HepG2 (cell line): ENCODE data around the gene RPLP1. TPM values are rescaled to one million over a fixed set of nuclear protein-coding genes. Genes with fewer than 3 reads are reported as not detected.

Experiments
- ATAC-seq: fragments of 200-7000 bp; cut with Tn5 transposase; 3 replicates; pipeline ENCODE4 v1.9.1; 2020; ENCODE audit warnings: mild to moderate bottlenecking, moderate library complexity
- BruUV-seq: library from RNA; stranded (reverse); fragments of 400-500 nt; replicated peaks from 2 replicates; lab custom pipeline; 2021; lab: Mats Ljungman, UMichigan
- CTCF ChIA-PET: fragments of 300-600 bp; formaldehyde crosslinking; extraction: SDS; loops from one replicate; lab custom pipeline; 2021; ENCODE audit warnings: low total read pairs, inconsistent platforms, low intra/inter-chr PET ratio; lab: Yijun Ruan, JAX
- POLR2A ChIA-PET: fragments of 350-600 bp; sonication (Branson Sonifier 250); formaldehyde crosslinking; loops from one replicate; lab custom pipeline; 2020; ENCODE audit warnings: antibody characterized with exemption, inconsistent platforms; lab: Yijun Ruan, JAX
- DNase-seq: peaks from one replicate; pipeline ENCODE4 v3.0.0-alpha.2; 2015; ENCODE audit warnings: low spot score
- FAIRE-seq: peaks from 3 replicates; lab custom pipeline; 2011; peaks lifted over from hg19 to GRCh38; lab: Jason Lieb, UNC
- H2AFZ ChIP-seq: one replicate; pipeline ENCODE4 v1.6.1; 2011; ENCODE audit warnings: low read length, inconsistent platforms
- H3K27ac ChIP-seq: fragments of 300-600 bp; 3 replicates; pipeline ENCODE4 v1.8.0; 2011; ENCODE audit warnings: mixed run types, mild to moderate bottlenecking, mixed read lengths, low read length, inconsistent platforms; ENCODE audit not compliant: insufficient read depth; ENCODE audit errors: extremely low read length
- H3K27me3 ChIP-seq, 2 experiments: fragments of 200-600 bp in 1 of 2; 2 replicates in 1 of 2; 3 replicates in 1 of 2; pipeline versions ENCODE4 v1.6.0 to v1.8.0; 2011; ENCODE audit warnings: low read length in 2 of 2, mild to moderate bottlenecking in 2 of 2, moderate library complexity in 2 of 2, inconsistent platforms in 1 of 2; ENCODE audit not compliant: insufficient read depth in 2 of 2, control insufficient read depth in 1 of 2
- H3K36me3 ChIP-seq, 2 experiments: fragments of 200-600 bp in 1 of 2; replicated peaks in 1 of 2; 2 replicates in 1 of 2; 3 replicates in 1 of 2; pipeline versions ENCODE4 v1.5.1 to v1.8.0; 2011; ENCODE audit warnings: low read length in 2 of 2, inconsistent platforms in 1 of 2; ENCODE audit not compliant: insufficient read depth in 2 of 2, control insufficient read depth in 1 of 2
- H3K4me1 ChIP-seq: 2 replicates; pipeline ENCODE4 v1.5.1; 2012; ENCODE audit warnings: low read length, inconsistent platforms; ENCODE audit not compliant: insufficient read depth
- H3K4me2 ChIP-seq: 2 replicates; pipeline ENCODE4 v1.6.0; 2011; ENCODE audit warnings: low read depth, low read length, inconsistent platforms
- H3K4me3 ChIP-seq, 3 experiments: fragments of 200-600 bp in 1 of 3; sonication (generic), shearing (Covaris generic) in 1 of 3; replicated peaks in 1 of 3; 2 replicates each; pipeline ENCODE4 v1.5.1; 2011 to 2016; ENCODE audit warnings: low read length in 3 of 3, inconsistent platforms in 2 of 3, low read depth in 2 of 3, mild to moderate bottlenecking in 2 of 3, control low read depth in 1 of 3, mixed read lengths in 1 of 3; ENCODE audit not compliant: insufficient read depth in 1 of 3
- H3K79me2 ChIP-seq: one replicate; pipeline ENCODE4 v1.6.1; 2011; ENCODE audit warnings: low read length, inconsistent platforms; ENCODE audit not compliant: insufficient read depth
- H3K9ac ChIP-seq: 2 replicates; pipeline ENCODE4 v1.6.0; 2011; ENCODE audit warnings: mild to moderate bottlenecking, low read depth, low read length, inconsistent platforms; ENCODE audit not compliant: insufficient read depth
- H3K9me3 ChIP-seq: 2 replicates; pipeline ENCODE4 v1.5.1; 2012; ENCODE audit warnings: mild to moderate bottlenecking, low read length
- H4K20me1 ChIP-seq: 2 replicates; pipeline ENCODE4 v1.6.0; 2011; ENCODE audit warnings: inconsistent platforms, mild to moderate bottlenecking, low read length, moderate library complexity; ENCODE audit not compliant: insufficient read depth
- ATRX ChIP-seq: sonication (generic); formaldehyde crosslinking; IDR thresholded peaks from 2 replicates; pipeline ENCODE4 v1.4.0; 2020; ENCODE audit warnings: missing genetic modification reagents, borderline replicate concordance
- ELF1 ChIP-seq: sonication (generic); formaldehyde crosslinking; IDR thresholded peaks from 2 replicates; pipeline ENCODE4 v1.4.0; 2020; ENCODE audit warnings: missing genetic modification reagents
- NFYB ChIP-seq: sonication (generic); formaldehyde crosslinking; IDR thresholded peaks from 2 replicates; pipeline ENCODE4 v1.4.0; 2020; ENCODE audit warnings: missing genetic modification reagents
- REPIN1 ChIP-seq: sonication (generic); formaldehyde crosslinking; IDR thresholded peaks from 2 replicates; pipeline ENCODE4 v1.8.0; 2022; ENCODE audit warnings: missing genetic modification reagents, low read depth, mild to moderate bottlenecking, borderline replicate concordance
- ZNF451 ChIP-seq: sonication (generic); formaldehyde crosslinking; IDR thresholded peaks from 2 replicates; pipeline ENCODE4 v1.5.0; 2020; ENCODE audit warnings: mild to moderate bottlenecking, missing genetic modification reagents
- WGBS: methylation state at CpG from one replicate; pipeline ENCODE4 v1.1.6; 2017; ENCODE audit warnings: low lambda C conversion rate; 5-methylcytosine and 5-hydroxymethylcytosine counted together
- in situ Hi-C: cut with HindIII; loops from 2 replicates; pipeline ENCODE4 v1.10.0; 2017; ENCODE audit warnings: low pct_unique_long_range_greater_than_20kb; ENCODE audit not compliant: extremely low pct_ligation_motif_present
- intact Hi-C: fragments of 100-400 bp; cut with micrococcal nuclease; formaldehyde crosslinking; loops from one replicate; pipeline ENCODE4 v1.10.0; 2022; ENCODE audit not compliant: unreplicated experiment
- polyA plus RNA-seq, 8 experiments: library from polyadenylated mRNA; depleted of rRNA in 3 of 8; stranded (reverse) in 7 of 8; unstranded in 1 of 8; fragments of >200 nt; fragmentation: Illumina TruSeq in 4 of 8; extraction: Trizol in 4 of 8; gene quantifications; 2 replicates each; pipeline versions ENCODE4 v1.2.1 to v1.2.3, GENCODE V29; 2011 to 2016; ENCODE audit warnings: low read depth in 4 of 8, missing spikeins in 1 of 8, mixed read lengths in 1 of 8; ENCODE audit not compliant: insufficient read depth in 1 of 8
- total RNA-seq, 5 experiments: library from RNA; depleted of rRNA; stranded (reverse); fragments of >200 nt; fragmentation: Illumina TruSeq; extraction: Trizol; gene quantifications; 2 replicates each; pipeline ENCODE4 v1.2.3, GENCODE V29; 2016; ENCODE audit warnings: low read depth in 1 of 5
- TF ChIP-seq, protein P1 (sequence below): sonication (generic); formaldehyde crosslinking; IDR thresholded peaks from 2 replicates; pipeline ENCODE4 v1.4.0; 2020; ENCODE audit warnings: missing genetic modification reagents
- TF ChIP-seq, protein P2 (sequence below): sonication (generic); formaldehyde crosslinking; IDR thresholded peaks from 2 replicates; pipeline ENCODE4 v1.4.0; 2020; ENCODE audit warnings: missing genetic modification reagents, borderline replicate concordance

The RPLP1 gene
- total and polyA plus RNA-seq, 2 of the 13 experiments (the other 11 are each of a cell fraction or from before 2014, with no cell fraction given): 817 to 929 TPM

GRCh38 chr15:69474846-69475455 is 22.3 kb downstream of the RPLP1 start:
- CTCF ChIA-PET: interaction anchor here (0.8 to 1.2 kb wide), 3 partner anchors 888 to 1013 kb away, joined by 4 to 7 read pairs (median 4); no protein-coding TSS in a partner anchor
- no peak overlapping the region for H3K4me2 ChIP-seq
- no peak for TF ChIP-seq REPIN1 (CRISPR knock-in tag)
- TF ChIP-seq ZNF451 (CRISPR knock-in tag): no peak
- TF ChIP-seq, protein P1, sequence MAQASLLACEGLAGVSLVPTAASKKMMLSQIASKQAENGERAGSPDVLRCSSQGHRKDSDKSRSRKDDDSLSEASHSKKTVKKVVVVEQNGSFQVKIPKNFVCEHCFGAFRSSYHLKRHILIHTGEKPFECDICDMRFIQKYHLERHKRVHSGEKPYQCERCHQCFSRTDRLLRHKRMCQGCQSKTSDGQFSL (CRISPR knock-in tag): no peak
- TF ChIP-seq, protein P2, sequence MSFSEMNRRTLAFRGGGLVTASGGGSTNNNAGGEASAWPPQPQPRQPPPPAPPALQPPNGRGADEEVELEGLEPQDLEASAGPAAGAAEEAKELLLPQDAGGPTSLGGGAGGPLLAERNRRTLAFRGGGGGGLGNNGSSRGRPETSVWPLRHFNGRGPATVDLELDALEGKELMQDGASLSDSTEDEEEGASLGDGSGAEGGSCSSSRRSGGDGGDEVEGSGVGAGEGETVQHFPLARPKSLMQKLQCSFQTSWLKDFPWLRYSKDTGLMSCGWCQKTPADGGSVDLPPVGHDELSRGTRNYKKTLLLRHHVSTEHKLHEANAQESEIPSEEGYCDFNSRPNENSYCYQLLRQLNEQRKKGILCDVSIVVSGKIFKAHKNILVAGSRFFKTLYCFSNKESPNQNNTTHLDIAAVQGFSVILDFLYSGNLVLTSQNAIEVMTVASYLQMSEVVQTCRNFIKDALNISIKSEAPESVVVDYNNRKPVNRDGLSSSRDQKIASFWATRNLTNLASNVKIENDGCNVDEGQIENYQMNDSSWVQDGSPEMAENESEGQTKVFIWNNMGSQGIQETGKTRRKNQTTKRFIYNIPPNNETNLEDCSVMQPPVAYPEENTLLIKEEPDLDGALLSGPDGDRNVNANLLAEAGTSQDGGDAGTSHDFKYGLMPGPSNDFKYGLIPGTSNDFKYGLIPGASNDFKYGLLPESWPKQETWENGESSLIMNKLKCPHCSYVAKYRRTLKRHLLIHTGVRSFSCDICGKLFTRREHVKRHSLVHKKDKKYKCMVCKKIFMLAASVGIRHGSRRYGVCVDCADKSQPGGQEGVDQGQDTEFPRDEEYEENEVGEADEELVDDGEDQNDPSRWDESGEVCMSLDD: no peak
- no peak for TF ChIP-seq NFYB
- no peak for TF ChIP-seq ATRX (CRISPR knock-in tag)
- no peak for TF ChIP-seq ELF1 (CRISPR knock-in tag)
- TF ChIP-seq, all 625 proteins: peak for 0
- WGBS: 10% methylated on average over 4 of the region's 7 CpGs
- BruUV-seq: no TSS peak
- POLR2A ChIA-PET: no interaction called here
- Histone ChIP-seq H3K36me3 (no peaks in the 10 kb centered on the region), H4K20me1 (no peaks in the 10 kb centered on the region; the same call in 1 of the 2 replicates), H3K9ac (no peak overlapping the region), H3K27ac (no peak overlapping the region), H3K27me3 (peaks cover 1 to 43% of the 10 kb centered on the region in 2 experiments), H3K4me3 (no peak overlapping the region), H2AFZ (no peak overlapping the region), H3K9me3 (no peaks in the 10 kb centered on the region), H3K79me2 (no peaks in the 10 kb centered on the region), H3K4me1 (no peaks in the 10 kb centered on the region)
- no peak for FAIRE-seq
- peak; percentile 67 for ATAC-seq
- in situ Hi-C loops: loop anchor here (5.0 to 25.0 kb wide), 4 partner anchors 612 to 1012 kb away; partner anchors contain the start of genes ANP32A and TLE3
- DNase-seq: no peak
- intact Hi-C loops: loop anchor here (1.0 kb wide), 1 partner anchor 1013 kb away; no protein-coding TSS in a partner anchor
